Panc1 (cell line): ENCODE measurements around the gene ARHGEF10L.

Experiments used
- CTCF ChIP-seq: fragments of 450-650 bp; IDR thresholded peaks from 2 replicates; pipeline ENCODE4 v1.5.1; 2017; ENCODE audit warnings: mild to moderate bottlenecking
- POLR2AphosphoS5 ChIP-seq: IDR thresholded peaks from 2 replicates; pipeline ENCODE4 v1.6.1; 2012; ENCODE audit warnings: mild to moderate bottlenecking, low read depth, low read length, moderate library complexity
- TF ChIP-seq, protein P1 (sequence below), 2 experiments: IDR thresholded peaks; 2 replicates each; pipeline ENCODE4 v1.6.1; 2011 to 2012; ENCODE audit warnings: low read depth in 2 of 2, control low read depth in 1 of 2, low read length in 1 of 2, mild to moderate bottlenecking in 1 of 2, moderate library complexity in 1 of 2; ENCODE audit not compliant: insufficient read depth in 1 of 2

DNA sequence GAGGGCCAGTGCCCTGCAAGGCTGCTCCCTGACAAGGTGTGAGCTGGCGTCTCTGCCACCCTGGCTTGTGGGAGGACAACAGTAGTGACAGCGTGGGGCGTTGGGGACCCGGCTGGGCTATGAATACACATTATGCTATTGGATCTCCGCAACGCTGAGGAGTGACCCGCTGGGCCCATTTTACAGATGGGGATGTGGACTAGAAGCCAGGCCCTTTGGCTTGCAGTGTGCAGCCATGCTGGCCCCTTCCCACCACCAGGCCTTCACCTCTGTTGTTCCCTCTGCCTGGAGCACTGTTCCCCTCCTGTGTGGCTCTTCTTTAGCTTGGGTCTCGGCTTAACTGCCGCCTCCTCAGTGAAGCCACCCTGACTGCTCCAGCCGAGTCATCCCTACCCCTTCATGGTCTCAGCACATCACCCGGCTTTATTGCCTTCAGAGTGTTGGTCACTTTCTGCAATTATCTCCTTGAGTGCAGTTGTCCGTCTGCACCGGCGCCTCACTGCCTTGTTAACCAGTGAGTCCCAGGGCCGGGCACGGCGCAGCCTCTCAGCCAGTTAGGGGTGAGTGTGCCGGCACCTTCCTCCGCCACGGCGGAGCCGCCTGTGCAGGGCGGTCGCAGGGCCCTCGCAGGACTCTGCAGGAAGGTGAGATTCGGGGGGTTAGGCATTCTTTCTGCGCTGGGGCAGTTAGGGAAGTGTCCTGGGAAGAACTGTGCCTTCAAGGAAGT lies 131.3 kb downstream of the ARHGEF10L start:
- TF ChIP-seq CTCF: no peak
- TF ChIP-seq, protein P1, sequence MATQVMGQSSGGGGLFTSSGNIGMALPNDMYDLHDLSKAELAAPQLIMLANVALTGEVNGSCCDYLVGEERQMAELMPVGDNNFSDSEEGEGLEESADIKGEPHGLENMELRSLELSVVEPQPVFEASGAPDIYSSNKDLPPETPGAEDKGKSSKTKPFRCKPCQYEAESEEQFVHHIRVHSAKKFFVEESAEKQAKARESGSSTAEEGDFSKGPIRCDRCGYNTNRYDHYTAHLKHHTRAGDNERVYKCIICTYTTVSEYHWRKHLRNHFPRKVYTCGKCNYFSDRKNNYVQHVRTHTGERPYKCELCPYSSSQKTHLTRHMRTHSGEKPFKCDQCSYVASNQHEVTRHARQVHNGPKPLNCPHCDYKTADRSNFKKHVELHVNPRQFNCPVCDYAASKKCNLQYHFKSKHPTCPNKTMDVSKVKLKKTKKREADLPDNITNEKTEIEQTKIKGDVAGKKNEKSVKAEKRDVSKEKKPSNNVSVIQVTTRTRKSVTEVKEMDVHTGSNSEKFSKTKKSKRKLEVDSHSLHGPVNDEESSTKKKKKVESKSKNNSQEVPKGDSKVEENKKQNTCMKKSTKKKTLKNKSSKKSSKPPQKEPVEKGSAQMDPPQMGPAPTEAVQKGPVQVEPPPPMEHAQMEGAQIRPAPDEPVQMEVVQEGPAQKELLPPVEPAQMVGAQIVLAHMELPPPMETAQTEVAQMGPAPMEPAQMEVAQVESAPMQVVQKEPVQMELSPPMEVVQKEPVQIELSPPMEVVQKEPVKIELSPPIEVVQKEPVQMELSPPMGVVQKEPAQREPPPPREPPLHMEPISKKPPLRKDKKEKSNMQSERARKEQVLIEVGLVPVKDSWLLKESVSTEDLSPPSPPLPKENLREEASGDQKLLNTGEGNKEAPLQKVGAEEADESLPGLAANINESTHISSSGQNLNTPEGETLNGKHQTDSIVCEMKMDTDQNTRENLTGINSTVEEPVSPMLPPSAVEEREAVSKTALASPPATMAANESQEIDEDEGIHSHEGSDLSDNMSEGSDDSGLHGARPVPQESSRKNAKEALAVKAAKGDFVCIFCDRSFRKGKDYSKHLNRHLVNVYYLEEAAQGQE (IDR thresholded peaks at IDR 0.05; ENCODE audit: insufficient read depth in 1 of 2, low read depth in 2 of 2, low read length in 1 of 2): no peak
- no peak for TF ChIP-seq POLR2AphosphoS5
